ENCODE measurements around the gene TUBGCP6. TPM values are rescaled to one million over a fixed set of nuclear protein-coding genes. Genes with fewer than 3 reads are reported as not detected.

TUBGCP6 gene
- total RNA-seq, 1 donor from 2014 or later, result 52.1 TPM

DNA sequence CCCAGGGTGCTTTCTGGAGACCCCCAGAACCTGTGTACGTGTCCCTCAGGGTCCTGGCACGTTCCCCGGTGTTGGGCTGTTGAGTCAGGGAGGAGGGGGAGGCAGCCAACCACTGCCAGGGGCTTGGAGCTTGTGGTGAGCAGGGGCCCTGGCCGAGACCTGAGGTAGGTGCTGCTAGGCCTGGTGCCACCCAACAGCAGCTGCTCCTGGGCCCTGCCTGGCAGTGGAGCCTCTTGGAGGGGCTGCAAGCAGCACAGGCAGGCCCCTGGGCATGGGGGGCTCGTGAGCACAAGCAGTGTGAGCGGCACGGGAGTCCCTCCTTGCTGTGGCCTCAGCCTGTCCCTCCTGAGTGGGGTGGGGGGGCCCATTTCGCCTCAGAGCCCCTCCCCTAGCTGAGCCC, 51.2 kb downstream of the TUBGCP6 start:
- Mint-ChIP-seq H3K9me3 (no peaks in the 10 kb centered on the region), H3K4me3 (no peak overlapping the region), H3K27me3 (ENCODE audit: insufficient read depth) (no peaks in the 10 kb centered on the region), H3K27ac (no peak overlapping the region), H3K36me3 (ENCODE audit: low read depth) (peaks cover 10% of the 10 kb centered on the region), H3K4me1 (ENCODE audit: low read depth) (peaks cover 29% of the 10 kb centered on the region)
- DNase-seq (ENCODE audit: low spot score), result no peak
- intact Hi-C loops (cut with micrococcal nuclease), result loop anchor here (5.0 kb wide), 4 partner anchors 149 to 341 kb away; partner anchors contain the start of genes PPP6R2 and ZBED4

DNA sequence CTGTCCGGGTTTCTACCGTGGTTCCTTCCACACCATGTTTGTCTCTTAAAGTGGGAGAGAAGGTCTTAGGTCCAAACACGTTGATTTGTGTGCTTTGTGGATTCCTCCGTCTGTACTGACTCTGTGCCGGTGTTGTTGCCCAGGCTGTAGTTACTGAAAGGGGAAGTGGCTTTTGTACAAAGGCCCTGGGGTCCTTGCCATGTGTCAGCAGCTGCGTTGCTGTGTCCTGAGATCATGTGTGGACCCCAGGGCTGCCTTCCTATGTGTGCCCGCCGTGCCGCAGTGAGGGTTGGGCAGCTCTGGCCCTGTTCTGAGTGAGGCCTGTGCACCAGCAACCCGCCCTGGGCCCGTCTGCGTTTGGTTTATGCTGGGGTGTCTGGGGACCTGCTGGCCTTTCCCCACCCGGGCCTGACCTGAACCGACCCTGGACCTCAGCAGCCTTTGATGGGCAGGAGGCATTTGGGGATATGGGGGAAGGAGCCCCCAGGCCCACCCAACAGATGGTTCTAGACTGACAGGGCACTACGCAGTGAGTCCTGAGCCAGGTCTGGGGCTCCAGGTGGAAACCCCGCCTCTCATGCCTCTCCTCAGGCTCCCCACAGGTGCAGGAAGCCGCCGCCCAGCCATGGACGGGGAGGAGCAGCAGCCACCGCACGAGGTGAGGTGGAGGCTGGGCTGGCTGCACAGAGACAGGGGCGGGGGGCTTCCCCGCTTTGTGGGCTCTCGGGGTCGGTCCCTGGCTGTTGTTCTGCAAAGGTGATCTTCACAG, 52.2 kb downstream of the TUBGCP6 start:
- intact Hi-C loops (cut with micrococcal nuclease), result loop anchor here (5.0 kb wide), 4 partner anchors 150 to 340 kb away; partner anchors contain the start of genes PPP6R2 and ZBED4
- H3K9me3 Mint-ChIP-seq, result no peaks in the 10 kb centered on the region
- H3K27ac Mint-ChIP-seq, result peak overlapping the region; percentile 98
- no peaks in the 10 kb centered on the region for H3K27me3 Mint-ChIP-seq (ENCODE audit: insufficient read depth)
- no peak for DNase-seq (ENCODE audit: low spot score)
- H3K36me3 Mint-ChIP-seq (ENCODE audit: low read depth), result peaks cover 8% of the 10 kb centered on the region
- peaks cover 32% of the 10 kb centered on the region for H3K4me1 Mint-ChIP-seq (ENCODE audit: low read depth)
- H3K4me3 Mint-ChIP-seq, result peak overlapping the region; percentile 87

DNA sequence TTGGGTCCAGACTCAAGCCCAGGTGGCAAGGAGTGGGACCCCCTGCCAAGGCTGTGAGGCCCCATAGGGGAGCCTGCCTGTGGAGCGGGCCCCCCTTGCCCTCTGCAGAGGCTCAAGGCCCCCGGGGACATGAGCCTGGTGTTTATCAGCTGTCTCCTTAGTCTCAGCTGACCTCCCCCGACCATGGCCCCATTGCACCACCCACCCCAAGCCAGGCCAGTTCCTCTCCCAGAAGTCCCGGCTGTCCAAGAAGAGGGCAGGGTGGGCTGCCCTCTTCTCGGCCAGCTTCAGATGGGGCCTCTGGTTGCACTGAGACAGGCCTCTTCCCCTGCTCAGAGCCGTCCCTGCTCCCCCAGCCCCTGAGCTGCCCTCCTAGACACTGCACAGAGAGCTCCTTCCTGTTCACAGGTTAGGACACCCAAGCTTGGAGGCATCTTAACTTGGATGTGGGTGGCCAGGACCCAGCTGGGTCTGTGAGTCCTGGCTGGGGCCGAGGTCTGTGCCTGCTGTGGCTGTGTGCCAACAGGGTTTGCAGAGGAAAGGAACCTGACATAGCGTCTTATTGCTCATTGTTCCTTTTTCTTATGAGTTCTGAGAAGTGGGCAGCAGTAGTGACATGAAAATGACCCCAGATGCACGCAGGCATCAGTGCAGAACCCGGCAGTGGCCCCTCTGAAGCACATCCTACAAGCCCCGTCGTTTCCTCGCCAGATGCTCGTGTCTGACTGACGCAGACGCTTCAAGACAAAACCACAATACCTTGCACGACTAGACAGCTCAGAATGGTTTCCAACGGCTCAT, 53.7 kb downstream of the TUBGCP6 start:
- peaks cover 32% of the 10 kb centered on the region for H3K4me1 Mint-ChIP-seq (ENCODE audit: low read depth)
- no peaks in the 10 kb centered on the region for H3K9me3 Mint-ChIP-seq
- peak; percentile 63 for DNase-seq (ENCODE audit: low spot score)
- H3K4me3 Mint-ChIP-seq, result peak overlapping the region; percentile 87
- intact Hi-C loops (cut with micrococcal nuclease), result loop anchor here (1.0 to 5.0 kb wide), 7 partner anchors 9 to 339 kb away; partner anchors contain the start of genes PPP6R2 and ZBED4
- H3K36me3 Mint-ChIP-seq (ENCODE audit: low read depth), result peaks cover 8% of the 10 kb centered on the region
- peak overlapping the region; percentile 98 for H3K27ac Mint-ChIP-seq
- H3K27me3 Mint-ChIP-seq (ENCODE audit: insufficient read depth), result no peaks in the 10 kb centered on the region

DNA sequence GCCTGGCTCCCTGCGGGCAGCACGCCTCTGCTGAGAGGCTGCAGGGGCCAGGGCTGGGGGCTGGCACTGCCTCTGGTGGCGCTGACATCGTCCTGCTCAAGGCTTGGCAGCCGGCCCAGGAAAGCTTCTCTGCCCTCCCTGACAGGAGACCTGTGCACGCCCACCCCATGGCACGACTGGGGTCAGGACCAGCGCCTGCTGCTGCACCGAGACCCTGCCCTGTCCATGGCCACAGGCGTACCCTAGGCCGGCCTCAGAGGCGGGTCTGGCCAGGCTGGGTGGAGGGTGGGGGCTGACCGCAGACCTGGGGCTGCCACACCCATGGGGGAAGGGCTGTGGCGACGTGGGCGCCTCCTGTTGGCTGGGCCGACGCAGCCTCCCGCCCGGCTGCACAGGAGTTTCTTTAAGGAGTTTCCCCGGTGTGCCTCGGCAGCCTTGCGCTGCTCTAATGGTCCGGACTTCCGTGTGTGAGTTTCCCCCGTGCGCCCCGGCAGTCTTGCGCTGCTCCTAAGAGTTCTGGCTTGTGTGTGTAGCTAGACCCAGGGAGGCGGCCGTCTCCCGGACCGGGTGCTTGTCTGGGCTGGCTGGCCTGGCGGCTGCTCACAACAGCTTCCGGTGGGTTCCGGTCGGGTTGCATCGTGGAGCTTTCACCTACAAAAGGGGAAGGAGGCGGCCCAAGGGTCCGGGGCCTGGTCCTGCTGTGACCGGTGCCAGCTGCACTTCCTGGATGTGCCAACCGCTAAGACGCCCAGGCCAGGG, 54.5 kb downstream of the TUBGCP6 start:
- H3K4me3 Mint-ChIP-seq, result peak overlapping the region; percentile 87
- peak; percentile 81 for DNase-seq (ENCODE audit: low spot score)
- intact Hi-C loops (cut with micrococcal nuclease), result loop anchor here (1.0 to 5.0 kb wide), 7 partner anchors 10 to 338 kb away; partner anchors contain the start of genes PPP6R2 and ZBED4
- peaks cover 32% of the 10 kb centered on the region for H3K4me1 Mint-ChIP-seq (ENCODE audit: low read depth)
- H3K36me3 Mint-ChIP-seq (ENCODE audit: low read depth), result peaks cover 8% of the 10 kb centered on the region
- no peaks in the 10 kb centered on the region for H3K27me3 Mint-ChIP-seq (ENCODE audit: insufficient read depth)
- peak overlapping the region; percentile 98 for H3K27ac Mint-ChIP-seq
- H3K9me3 Mint-ChIP-seq, result no peaks in the 10 kb centered on the region

DNA sequence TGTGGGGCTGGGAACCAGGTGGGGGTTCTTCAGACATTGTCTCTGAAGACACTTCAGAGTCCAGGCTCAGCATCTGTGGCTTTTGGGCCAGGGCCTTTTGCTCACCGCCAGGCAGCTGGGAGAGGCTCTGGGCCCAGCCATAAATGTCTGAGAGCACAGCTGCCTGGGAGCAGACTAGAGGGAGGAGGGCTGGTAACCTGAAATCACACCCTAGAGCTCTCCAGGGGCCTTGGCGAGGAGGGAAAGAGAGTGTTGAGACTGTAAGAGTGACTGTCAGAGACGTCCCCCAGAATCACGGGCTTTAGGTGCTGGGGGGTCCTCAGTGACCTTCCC, 55.0 kb downstream of the TUBGCP6 start:
- no peak for DNase-seq (ENCODE audit: low spot score)

DNA sequence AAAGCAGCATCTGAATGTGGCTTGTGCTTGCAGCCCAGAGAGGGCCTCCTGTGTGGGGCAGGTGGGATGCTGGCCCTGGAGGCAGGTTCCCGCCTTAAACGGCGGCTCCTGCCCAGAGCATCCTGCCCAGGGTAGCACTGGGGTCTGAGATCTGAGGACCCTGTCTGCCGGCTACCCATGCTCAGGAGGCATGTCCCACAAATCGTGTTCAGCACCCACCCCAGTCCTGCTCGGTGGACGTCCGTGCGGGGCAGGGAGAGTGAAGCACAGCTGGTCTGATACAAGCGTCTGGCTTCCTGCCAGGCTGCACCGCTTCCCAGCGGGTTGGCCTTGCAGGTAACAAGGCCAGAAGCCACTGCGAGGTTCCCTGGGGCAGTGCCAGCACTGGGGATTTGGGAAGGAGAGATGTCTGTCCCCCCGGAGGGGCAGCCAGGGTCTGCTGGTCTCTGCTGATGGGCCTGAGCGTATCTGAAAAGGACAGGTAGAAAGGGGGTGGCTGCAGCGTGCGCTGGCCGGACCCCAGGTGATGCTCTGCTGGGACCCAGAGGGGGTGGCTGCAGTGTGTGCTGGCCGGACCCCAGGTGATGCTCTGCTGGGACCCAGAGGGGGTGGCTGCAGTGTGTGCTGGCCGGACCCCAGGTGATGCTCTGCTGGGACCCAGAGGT, 55.5 kb downstream of the TUBGCP6 start:
- intact Hi-C loops (cut with micrococcal nuclease), result no loop called here
- Mint-ChIP-seq H3K36me3 (ENCODE audit: low read depth) (peaks cover 8% of the 10 kb centered on the region), H3K9me3 (no peaks in the 10 kb centered on the region), H3K27me3 (ENCODE audit: insufficient read depth) (no peaks in the 10 kb centered on the region), H3K4me1 (ENCODE audit: low read depth) (peaks cover 32% of the 10 kb centered on the region), H3K4me3 (peak overlapping the region; percentile 87), H3K27ac (peak overlapping the region; percentile 74)
- DNase-seq (ENCODE audit: low spot score), result no peak

More for the DNA sequence above, 55.0 kb downstream of the TUBGCP6 start:
- H3K9me3 Mint-ChIP-seq, result no peaks in the 10 kb centered on the region
- intact Hi-C loops (cut with micrococcal nuclease), result loop anchor here (1.0 to 5.0 kb wide), 7 partner anchors 10 to 338 kb away; partner anchors contain the start of genes PPP6R2 and ZBED4
- peak overlapping the region; percentile 87 for H3K4me3 Mint-ChIP-seq
- peak overlapping the region; percentile 90 for H3K27ac Mint-ChIP-seq
- no peaks in the 10 kb centered on the region for H3K27me3 Mint-ChIP-seq (ENCODE audit: insufficient read depth)
- H3K36me3 Mint-ChIP-seq (ENCODE audit: low read depth), result peaks cover 8% of the 10 kb centered on the region
- H3K4me1 Mint-ChIP-seq (ENCODE audit: low read depth), result peaks cover 32% of the 10 kb centered on the region

DNA sequence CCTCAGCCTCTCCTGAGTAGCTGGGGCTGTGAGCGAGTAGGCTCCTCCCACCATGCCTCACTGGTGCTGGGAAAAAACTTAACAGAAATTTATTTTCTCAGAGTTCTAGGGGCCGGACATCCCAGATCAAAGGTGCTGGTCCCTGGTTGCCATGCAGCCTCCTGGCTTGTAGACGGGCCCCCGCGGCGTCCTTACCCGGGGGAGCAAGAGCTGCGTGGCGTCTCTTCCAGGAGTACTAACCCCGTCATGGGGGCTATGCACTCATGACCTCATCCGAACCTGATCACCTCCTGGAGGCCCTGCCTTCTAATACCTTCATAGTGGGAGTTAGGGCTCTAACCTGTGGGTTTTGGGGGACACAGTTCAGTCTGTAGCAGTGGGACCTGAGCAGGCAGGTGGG, 56.5 kb downstream of the TUBGCP6 start:
- Mint-ChIP-seq H3K9me3 (no peaks in the 10 kb centered on the region), H3K27ac (no peak overlapping the region), H3K36me3 (ENCODE audit: low read depth) (peaks cover 8% of the 10 kb centered on the region), H3K4me1 (ENCODE audit: low read depth) (peaks cover 32% of the 10 kb centered on the region), H3K4me3 (peak overlapping the region; percentile 87), H3K27me3 (ENCODE audit: insufficient read depth) (peaks cover 4% of the 10 kb centered on the region)
- no peak for DNase-seq (ENCODE audit: low spot score)
- intact Hi-C loops (cut with micrococcal nuclease), result no loop called here

DNA sequence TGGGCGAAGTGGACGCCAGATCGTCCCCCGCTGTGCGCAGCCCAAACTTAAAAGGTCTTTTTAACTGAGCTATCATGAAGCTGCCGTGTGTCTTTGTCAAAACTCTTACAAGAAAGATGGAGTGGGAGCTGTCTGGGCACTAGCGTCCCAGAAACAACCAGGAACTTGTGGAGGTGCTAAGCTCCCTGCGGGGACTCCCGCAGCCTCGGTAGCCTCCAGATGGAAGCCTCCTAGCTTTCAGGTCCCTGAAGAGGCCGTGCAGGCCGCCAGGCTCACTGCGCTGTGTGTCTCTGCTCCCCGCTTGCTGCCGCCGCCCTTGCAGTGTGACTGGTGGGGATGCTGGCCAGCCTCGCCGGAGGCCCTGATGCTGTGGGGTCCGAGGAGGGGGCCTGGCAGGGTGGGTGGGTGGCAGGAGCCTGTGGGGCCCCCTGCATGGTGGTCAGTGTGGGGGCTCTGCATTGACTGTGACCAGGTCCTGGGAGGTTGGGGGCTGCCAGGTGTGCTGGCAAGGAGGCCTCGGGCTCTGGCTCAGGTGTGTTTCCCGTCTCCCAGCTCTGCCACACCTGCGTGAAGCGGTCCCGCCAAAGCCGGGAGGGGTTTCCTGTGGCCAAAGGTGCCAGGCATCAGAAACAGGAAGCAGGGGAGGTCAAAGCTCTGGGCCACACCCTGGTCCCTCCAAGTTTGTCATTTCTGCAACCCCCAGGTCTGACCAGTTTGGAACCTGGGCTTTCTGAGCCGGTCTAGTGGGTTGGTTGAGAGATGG, 57.9 kb downstream of the TUBGCP6 start:
- Mint-ChIP-seq H3K4me3 (peak overlapping the region; percentile 96), H3K27me3 (ENCODE audit: insufficient read depth) (peaks cover 4% of the 10 kb centered on the region), H3K36me3 (ENCODE audit: low read depth) (peaks cover 4% of the 10 kb centered on the region), H3K4me1 (ENCODE audit: low read depth) (peaks cover 24% of the 10 kb centered on the region), H3K9me3 (no peaks in the 10 kb centered on the region), H3K27ac (peak overlapping the region; percentile 94)
- no peak for DNase-seq (ENCODE audit: low spot score)
- intact Hi-C loops (cut with micrococcal nuclease), result no loop called here

DNA sequence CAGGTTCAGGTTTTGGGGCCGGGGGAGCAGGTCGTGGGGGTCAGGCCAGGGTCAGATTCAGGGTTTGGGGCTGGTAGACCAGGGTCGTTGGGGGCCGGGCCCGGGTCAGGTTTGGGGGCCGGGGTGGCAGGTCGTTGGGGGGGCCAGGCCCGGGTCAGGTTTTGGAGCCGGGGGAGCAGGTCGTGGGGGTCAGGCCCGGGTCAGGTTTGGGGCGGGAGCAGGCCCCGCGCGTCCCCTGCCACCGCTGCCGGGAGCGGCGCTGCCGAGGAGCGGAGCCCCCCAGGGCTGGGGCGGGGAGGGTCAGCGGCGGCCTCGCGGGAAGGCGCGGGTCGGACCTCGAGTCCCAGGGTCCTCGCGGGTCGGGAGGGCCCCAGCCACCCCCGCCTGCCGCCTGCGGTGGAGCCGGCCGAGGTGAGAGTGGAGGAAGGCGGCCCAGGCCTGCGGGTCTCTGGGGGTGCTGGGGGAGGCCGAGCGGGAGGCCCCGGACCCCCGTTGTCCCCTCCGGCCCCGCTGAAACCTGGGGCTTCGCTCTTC, 58.6 kb downstream of the TUBGCP6 start:
- Mint-ChIP-seq H3K9me3 (no peaks in the 10 kb centered on the region), H3K4me3 (peak overlapping the region; percentile 96), H3K27me3 (ENCODE audit: insufficient read depth) (peaks cover 4% of the 10 kb centered on the region), H3K4me1 (ENCODE audit: low read depth) (peaks cover 17% of the 10 kb centered on the region), H3K27ac (peak overlapping the region; percentile 94), H3K36me3 (ENCODE audit: low read depth) (peaks cover 1% of the 10 kb centered on the region)
- intact Hi-C loops (cut with micrococcal nuclease), result no loop called here
- DNase-seq (ENCODE audit: low spot score), result no peak

DNA sequence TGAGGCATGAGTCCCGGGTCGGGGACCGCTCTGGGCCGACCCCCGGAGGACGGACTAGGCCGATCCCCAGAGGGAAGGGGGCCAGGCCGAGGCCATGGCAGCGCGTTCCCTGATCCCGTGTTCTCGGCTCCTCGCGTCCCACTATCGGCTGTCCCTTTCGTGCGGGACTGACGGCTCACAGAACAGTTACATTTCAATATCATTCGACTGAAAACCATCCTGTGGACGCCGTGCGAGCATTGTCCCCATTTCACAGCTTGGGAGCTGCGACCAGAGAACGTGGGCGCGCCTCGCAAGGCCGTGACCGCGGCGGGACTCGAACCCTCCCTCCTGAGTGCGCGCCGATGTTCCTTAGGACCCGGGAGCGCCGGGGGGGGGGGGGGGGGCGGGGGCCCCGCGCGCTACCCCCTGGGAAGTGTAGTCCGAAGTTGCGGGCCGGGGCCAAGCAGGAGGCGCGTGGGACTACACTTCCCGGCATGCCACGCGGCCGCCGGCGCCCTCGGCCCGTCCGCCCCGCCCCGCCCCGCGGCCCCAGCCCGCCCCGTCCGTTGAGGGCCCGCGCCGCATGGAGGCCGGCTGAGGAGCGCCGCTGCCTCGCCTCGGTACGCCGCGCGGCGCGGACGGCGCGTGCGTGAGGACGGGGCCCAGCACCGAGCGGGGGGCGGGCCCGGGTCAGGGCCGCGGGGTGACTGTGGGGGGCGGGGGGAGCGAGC, 59.3 kb downstream of the TUBGCP6 start, which contains the start of gene TRABD:
TRABD (plus strand) TSS at position 539 of the 713 bp plus-strand sequence. CDS start 7,148 bp downstream, outside the sequence.
- Mint-ChIP-seq H3K27me3 (ENCODE audit: insufficient read depth) (peaks cover 4% of the 10 kb centered on the region), H3K36me3 (ENCODE audit: low read depth) (no peaks in the 10 kb centered on the region), H3K9me3 (no peaks in the 10 kb centered on the region), H3K27ac (peak within 1 kb of the TSS; percentile 94), H3K4me3 (peak within 1 kb of the TSS; percentile 96), H3K4me1 (ENCODE audit: low read depth) (peaks cover 14% of the 10 kb centered on the region)
- DNase-seq (ENCODE audit: low spot score), result peak; percentile 84
- intact Hi-C loops (cut with micrococcal nuclease), result loop anchor here (1.0 to 2.0 kb wide), 2 partner anchors 15 kb away; partner anchors contain the start of gene PANX2
